OCI-LY7 (cell line): ENCODE measurements around the gene RRM2. TPM values are rescaled to one million over a fixed set of nuclear protein-coding genes. Genes with fewer than 3 reads are reported as not detected.
"Not testable (repeated sequence)": the region's sequence is repeated elsewhere in the genome, so short reads cannot be mapped to it uniquely, and the experiment has no call there.

Source experiments
- BruUV-seq: library from RNA; stranded (reverse); fragments of 400-500 nt; replicated peaks from 2 replicates; lab custom pipeline; 2021; lab: Mats Ljungman, UMichigan
- CTCF ChIA-PET: fragments of 300-600 bp; sonication (Branson Sonifier 250); formaldehyde crosslinking; loops from one replicate; lab custom pipeline; 2022; ENCODE audit warnings: antibody characterized with exemption; ENCODE audit not compliant: unreplicated experiment; lab: Charles Lee
- POLR2A ChIA-PET: fragments of 300-600 bp; sonication (Branson Sonifier 250); formaldehyde crosslinking; loops from one replicate; lab custom pipeline; 2022; ENCODE audit warnings: antibody characterized with exemption; lab: Charles Lee
- DNase-seq: peaks from one replicate; pipeline ENCODE4 v3.0.0-alpha.2; 2015; ENCODE audit warnings: low spot score
- H2AFZ ChIP-seq: fragments of 200-600 bp; sonication (generic), shearing (Covaris generic); 2 replicates; pipeline ENCODE4 v1.6.1; 2014; ENCODE audit warnings: mild to moderate bottlenecking, antibody characterized with exemption, low read length, moderate library complexity
- H3K27ac ChIP-seq: fragments of 200-600 bp; sonication (generic); 2 replicates; pipeline ENCODE4 v1.5.1; 2014; ENCODE audit warnings: mixed run types, low read depth, mild to moderate bottlenecking, moderate library complexity, low read length, inconsistent platforms; ENCODE audit not compliant: poor library complexity, severe bottlenecking
- H3K36me3 ChIP-seq: fragments of 200-600 bp; sonication (generic); 2 replicates; pipeline ENCODE4 v1.6.1; 2014; ENCODE audit warnings: mild to moderate bottlenecking, antibody characterized with exemption, low read length, moderate library complexity, mixed read lengths; ENCODE audit not compliant: insufficient read depth
- H3K4me1 ChIP-seq: fragments of 200-600 bp; sonication (generic); 2 replicates; pipeline ENCODE4 v1.5.1; 2014; ENCODE audit warnings: mild to moderate bottlenecking, low read length; ENCODE audit not compliant: insufficient read depth, poor library complexity, severe bottlenecking
- H3K4me2 ChIP-seq: fragments of 200-600 bp; sonication (generic); 2 replicates; pipeline ENCODE4 v1.6.1; 2014; ENCODE audit warnings: mild to moderate bottlenecking, low read length
- H3K4me3 ChIP-seq: fragments of 200-600 bp; sonication (generic); 2 replicates; pipeline ENCODE4 v1.5.1; 2014; ENCODE audit warnings: mild to moderate bottlenecking, low read depth, low read length; ENCODE audit not compliant: poor library complexity, severe bottlenecking
- H3K79me2 ChIP-seq: fragments of 200-600 bp; sonication (generic); 2 replicates; pipeline ENCODE4 v1.6.1; 2016; ENCODE audit warnings: low read depth, mild to moderate bottlenecking, low read length, moderate library complexity, mixed read lengths; ENCODE audit not compliant: insufficient read depth
- H3K9me2 ChIP-seq: fragments of 200-600 bp; sonication (generic); 2 replicates; pipeline ENCODE4 v1.6.1; 2016; ENCODE audit warnings: mild to moderate bottlenecking, low read length, mixed read lengths; ENCODE audit not compliant: insufficient read depth
- H3K9me3 ChIP-seq: fragments of 200-600 bp; sonication (generic); 2 replicates; pipeline ENCODE4 v1.6.1; 2014; ENCODE audit warnings: mild to moderate bottlenecking, mixed run types, low read length, mixed read lengths
- H4K20me1 ChIP-seq: fragments of 200-600 bp; sonication (generic); 2 replicates; pipeline ENCODE4 v1.6.1; 2014; ENCODE audit warnings: mild to moderate bottlenecking, antibody characterized with exemption, low read length, moderate library complexity, mixed read lengths; ENCODE audit not compliant: insufficient read depth
- CTCF ChIP-seq: fragments of 200-600 bp; sonication (generic); conservative IDR thresholded peaks from 2 replicates; pipeline ENCODE4 v1.5.1; 2014; ENCODE audit warnings: mild to moderate bottlenecking, antibody characterized with exemption, low read length, moderate library complexity, mixed read lengths
- EZH2phosphoT487 ChIP-seq: fragments of 200-600 bp; sonication (generic); IDR thresholded peaks from 2 replicates; pipeline ENCODE4 v1.6.1; 2018; ENCODE audit warnings: low read depth, borderline replicate concordance, mild to moderate bottlenecking, mixed run types, antibody characterized with exemption, low read length, moderate library complexity, mixed read lengths
- intact Hi-C: fragments of 100-400 bp; cut with micrococcal nuclease; formaldehyde crosslinking; loops from one replicate; pipeline ENCODE4 v1.10.0; 2022; ENCODE audit not compliant: unreplicated experiment
- total RNA-seq, 2 experiments: library from RNA; depleted of rRNA in 1 of 2; stranded (reverse); fragments of >200 nt in 1 of 2; shearing (Covaris generic) in 1 of 2; gene quantifications; 2 replicates each; pipeline ENCODE4 v1.2.3, GENCODE V29; 2014 to 2022

Gene RRM2
- total RNA-seq, 2 experiments from 2014 or later = 222 to 324 TPM

- TF ChIP-seq CTCF (no peak), EZH2phosphoT487 (no peak)
- no TSS peak for BruUV-seq
- no peaks in the 10 kb centered on the region for H3K79me2 ChIP-seq
- no peak overlapping the region for H2AFZ ChIP-seq
- H3K27ac ChIP-seq = no peak overlapping the region
- no peaks in the 10 kb centered on the region for H3K9me3 ChIP-seq
- ChIA-PET POLR2A (interaction anchor here (0.9 to 1.3 kb wide), 3 partner anchors 8 to 27 kb away, joined by 3 to 4 read pairs (median 3); no protein-coding TSS in a partner anchor), CTCF (no interaction called here)
- DNase-seq = no peak
- H3K9me2 ChIP-seq = no peaks in the 10 kb centered on the region
- H3K4me2 ChIP-seq = no peak overlapping the region
- no peak overlapping the region for H3K4me3 ChIP-seq
- peaks cover 12% of the 10 kb centered on the region for H3K4me1 ChIP-seq
- no peaks in the 10 kb centered on the region for H3K36me3 ChIP-seq
- no peaks in the 10 kb centered on the region for H4K20me1 ChIP-seq
- intact Hi-C loops = no loop called here
Observed at GRCh38 chr2:10091182-10091888, 31.2 kb upstream of the RRM2 start.

GRCh38 chr2:10091889-10092244 is 30.7 kb upstream of the RRM2 start:
- POLR2A ChIA-PET = interaction anchor here (0.9 to 1.3 kb wide), 2 partner anchors 9 to 26 kb away, joined by 3 to 4 read pairs; no protein-coding TSS in a partner anchor
- intact Hi-C loops, H3K4me3 ChIP-seq, H3K79me2 ChIP-seq, H3K36me3 ChIP-seq, BruUV-seq, CTCF ChIA-PET, H3K27ac ChIP-seq, H2AFZ ChIP-seq, DNase-seq, H3K4me2 ChIP-seq, H4K20me1 ChIP-seq, H3K9me3 ChIP-seq, H3K9me2 ChIP-seq: not testable (repeated sequence)
- peaks cover 12% of the 10 kb centered on the region for H3K4me1 ChIP-seq

- Histone ChIP-seq H3K4me2 (no peak overlapping the region), H3K36me3 (no peaks in the 10 kb centered on the region), H2AFZ (no peak overlapping the region), H3K79me2 (no peaks in the 10 kb centered on the region), H3K9me3 (no peaks in the 10 kb centered on the region), H4K20me1 (no peaks in the 10 kb centered on the region), H3K4me1 (peaks cover 13% of the 10 kb centered on the region), H3K9me2 (no peaks in the 10 kb centered on the region), H3K4me3 (no peak overlapping the region), H3K27ac (no peak overlapping the region)
- no peak for TF ChIP-seq EZH2phosphoT487
- no peak for TF ChIP-seq CTCF
- intact Hi-C loops = no loop called here
- ChIA-PET CTCF (interaction anchor here (1.1 to 2.2 kb wide), 2 partner anchors 12 to 14 kb away, joined by 3 to 7 read pairs; no protein-coding TSS in a partner anchor), POLR2A (interaction anchor here (0.6 to 0.8 kb wide), 2 partner anchors 9 to 730 kb away, joined by 4 to 7 read pairs; no protein-coding TSS in a partner anchor)
- no TSS peak for BruUV-seq
- DNase-seq = no peak
Observed at GRCh38 chr2:10094271-10094814, 28.2 kb upstream of the RRM2 start.
